Measurements from ENCODE around the gene KIF16B.
"Not testable (repeated sequence)": the region's sequence is repeated elsewhere in the genome, so short reads cannot be mapped to it uniquely, and the experiment has no call there.

Gene KIF16B

GRCh38 chr20:16472045-16472872, 101.0 kb downstream of the KIF16B start:
- no peak for DNase-seq

- DNase-seq: no peak
These were observed 103.8 kb downstream of the KIF16B start for GRCh38 chr20:16469395-16469905.

- DNase-seq: no peak
These were observed 110.5 kb downstream of the KIF16B start for GRCh38 chr20:16462711-16463110.

GRCh38 chr20:16459019-16459700, 114.1 kb downstream of the KIF16B start:
- DNase-seq: no peak

GRCh38 chr20:16457514-16457913, 115.7 kb downstream of the KIF16B start:
- DNase-seq: no peak

- no peak for DNase-seq
These were observed 117.9 kb downstream of the KIF16B start for GRCh38 chr20:16455324-16455723.

- DNase-seq: no peak
These were observed 121.3 kb downstream of the KIF16B start for GRCh38 chr20:16451982-16452381.

- DNase-seq: no peak
These were observed 122.2 kb downstream of the KIF16B start for GRCh38 chr20:16451001-16451400.

GRCh38 chr20:16446991-16447390, 126.3 kb downstream of the KIF16B start:
- no peak for DNase-seq

GRCh38 chr20:16446246-16446645, 127.0 kb downstream of the KIF16B start:
- DNase-seq: no peak

GRCh38 chr20:16445482-16445881, 127.8 kb downstream of the KIF16B start:
- DNase-seq: no peak

GRCh38 chr20:16444057-16444777, 129.0 kb downstream of the KIF16B start:
- no peak for DNase-seq

- no peak for DNase-seq
These were observed 131.6 kb downstream of the KIF16B start for GRCh38 chr20:16441546-16442164.

GRCh38 chr20:16440686-16441085, 132.6 kb downstream of the KIF16B start:
- no peak for DNase-seq

- not testable (repeated sequence) for DNase-seq
These were observed 133.7 kb downstream of the KIF16B start for GRCh38 chr20:16439540-16439939.

- DNase-seq: no peak
These were observed 135.1 kb downstream of the KIF16B start for GRCh38 chr20:16438100-16438499.

- no peak for DNase-seq
These were observed 135.8 kb downstream of the KIF16B start for GRCh38 chr20:16437387-16437996.

- DNase-seq: no peak
These were observed 139.1 kb downstream of the KIF16B start for GRCh38 chr20:16434062-16434664.

- no peak for DNase-seq
These were observed 140.0 kb downstream of the KIF16B start for GRCh38 chr20:16433293-16433580.

- no peak for DNase-seq
These were observed 140.6 kb downstream of the KIF16B start for GRCh38 chr20:16432466-16433292.

- DNase-seq: no peak
These were observed 145.1 kb downstream of the KIF16B start for GRCh38 chr20:16428112-16428511.

Data from SIG-M5 (cell line).